ENCODE measurements around the gene TSC1. TPM values are rescaled to one million over a fixed set of nuclear protein-coding genes. Genes with fewer than 3 reads are reported as not detected.

The TSC1 gene
- total and polyA plus RNA-seq, 2 experiments from 2014 or later = 18.8 to 22.4 TPM

DNA sequence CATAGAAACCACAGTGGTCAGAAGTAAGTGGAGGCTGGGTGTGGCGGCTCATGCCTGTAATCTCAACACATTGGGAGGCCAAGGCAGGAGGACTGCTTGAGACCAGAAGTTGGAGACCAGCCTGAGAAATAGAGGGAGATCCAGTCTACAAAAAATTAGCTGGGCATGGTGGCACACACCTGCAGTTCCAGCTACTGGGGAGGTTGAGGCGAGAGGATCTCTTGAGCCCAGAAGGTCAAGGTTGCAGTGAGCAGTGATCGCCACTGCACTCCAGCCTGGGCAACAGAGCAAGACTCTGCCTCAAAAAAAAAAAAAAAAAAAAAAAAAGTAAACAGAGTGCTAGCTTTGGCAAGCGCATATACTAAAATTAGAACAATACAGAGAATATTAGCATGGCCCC, 90.9 kb downstream of the TSC1 start:
- no peak overlapping the region for H3K9ac ChIP-seq
- H3F3A ChIP-seq (ENCODE audit: insufficient read depth) = no peaks in the 10 kb centered on the region
- H3K4me2 ChIP-seq (ENCODE audit: unreplicated experiment) = no peak overlapping the region
- TF ChIP-seq EZH2phosphoT487 (IDR thresholded peaks at IDR 0.05; ENCODE audit: insufficient read depth, low read depth) (no peak), EZH2 (IDR thresholded peaks at IDR 0.05; ENCODE audit: insufficient read depth, poor library complexity, severe bottlenecking) (no peak)
- H3K4me1 ChIP-seq (ENCODE audit: insufficient read depth) = peaks cover 8% of the 10 kb centered on the region; the same call in 1 of the 2 replicates
- no peaks in the 10 kb centered on the region for H4K20me1 ChIP-seq (ENCODE audit: insufficient read depth)
- H3K36me3 ChIP-seq (ENCODE audit: low read depth) = no peaks in the 10 kb centered on the region
- no peak overlapping the region for H3K27ac ChIP-seq
- no peaks in the 10 kb centered on the region for H3K9me3 ChIP-seq (ENCODE audit: low read depth)
- WGBS, 2 experiments (ENCODE audit: low coverage in 1 of 2, low lambda C conversion rate in 2 of 2, missing lambda C conversion rate in 2 of 2) = 80 to 89% methylated on average over 4 of the region's 4 CpGs
- H3K27me3 ChIP-seq (replicated peaks; ENCODE audit: insufficient read depth) = peaks cover 10% of the 10 kb centered on the region; the same call in 1 of the 2 replicates
- no peak for DNase-seq
- no peaks in the 10 kb centered on the region for H3K79me2 ChIP-seq (ENCODE audit: insufficient read depth)
- H3K9me2 ChIP-seq (ENCODE audit: insufficient read depth) = no peaks in the 10 kb centered on the region
- no peak overlapping the region for H2AFZ ChIP-seq
- in situ Hi-C loops (cut with MboI) = no loop called here
- H3K4me3 ChIP-seq = no peak overlapping the region

DNA sequence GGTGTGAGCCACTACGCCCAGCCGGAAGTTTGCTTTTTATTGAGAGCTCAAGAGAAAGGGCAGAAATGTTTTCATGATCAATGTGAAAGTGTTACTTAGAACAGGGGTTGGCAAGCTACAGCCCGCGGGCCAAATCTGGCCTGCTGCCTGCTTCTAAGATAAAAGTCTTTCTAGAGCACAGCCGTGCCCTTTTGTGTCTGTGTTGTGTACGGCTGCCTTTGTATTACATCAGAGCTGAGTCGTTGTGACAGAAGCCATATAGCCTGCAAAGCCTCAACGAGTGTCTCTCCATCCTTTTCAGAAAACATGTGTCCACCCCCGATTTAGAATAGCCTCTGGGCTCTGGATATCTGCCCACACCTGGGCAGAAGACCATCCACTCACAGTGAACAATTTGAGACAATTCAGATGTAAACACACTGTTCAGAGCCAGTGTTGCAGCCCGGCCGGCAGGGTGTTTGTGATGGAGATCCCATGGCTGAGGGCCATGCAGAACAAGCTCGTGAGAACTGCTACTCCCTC, 95.2 kb downstream of the TSC1 start:
- in situ Hi-C loops (cut with MboI) = no loop called here
- Histone ChIP-seq H3K27me3 (replicated peaks; ENCODE audit: insufficient read depth) (peaks cover 5% of the 10 kb centered on the region; the same call in 1 of the 2 replicates), H4K20me1 (ENCODE audit: insufficient read depth) (no peaks in the 10 kb centered on the region), H3K79me2 (ENCODE audit: insufficient read depth) (no peaks in the 10 kb centered on the region), H3K9ac (no peak overlapping the region), H3K9me2 (ENCODE audit: insufficient read depth) (no peaks in the 10 kb centered on the region), H3K9me3 (ENCODE audit: low read depth) (no peaks in the 10 kb centered on the region), H3F3A (ENCODE audit: insufficient read depth) (no peaks in the 10 kb centered on the region), H3K27ac (no peak overlapping the region), H2AFZ (no peak overlapping the region), H3K36me3 (ENCODE audit: low read depth) (no peaks in the 10 kb centered on the region), H3K4me1 (ENCODE audit: insufficient read depth) (no peaks in the 10 kb centered on the region), H3K4me3 (no peak overlapping the region), H3K4me2 (ENCODE audit: unreplicated experiment) (no peak overlapping the region)
- WGBS, 2 experiments (ENCODE audit: low coverage in 1 of 2, low lambda C conversion rate in 2 of 2, missing lambda C conversion rate in 2 of 2) = 43 to 47% methylated on average over 12 of the region's 12 CpGs
- no peak for DNase-seq
- TF ChIP-seq EZH2phosphoT487 (IDR thresholded peaks at IDR 0.05; ENCODE audit: insufficient read depth, low read depth) (no peak), EZH2 (IDR thresholded peaks at IDR 0.05; ENCODE audit: insufficient read depth, poor library complexity, severe bottlenecking) (no peak)

DNA sequence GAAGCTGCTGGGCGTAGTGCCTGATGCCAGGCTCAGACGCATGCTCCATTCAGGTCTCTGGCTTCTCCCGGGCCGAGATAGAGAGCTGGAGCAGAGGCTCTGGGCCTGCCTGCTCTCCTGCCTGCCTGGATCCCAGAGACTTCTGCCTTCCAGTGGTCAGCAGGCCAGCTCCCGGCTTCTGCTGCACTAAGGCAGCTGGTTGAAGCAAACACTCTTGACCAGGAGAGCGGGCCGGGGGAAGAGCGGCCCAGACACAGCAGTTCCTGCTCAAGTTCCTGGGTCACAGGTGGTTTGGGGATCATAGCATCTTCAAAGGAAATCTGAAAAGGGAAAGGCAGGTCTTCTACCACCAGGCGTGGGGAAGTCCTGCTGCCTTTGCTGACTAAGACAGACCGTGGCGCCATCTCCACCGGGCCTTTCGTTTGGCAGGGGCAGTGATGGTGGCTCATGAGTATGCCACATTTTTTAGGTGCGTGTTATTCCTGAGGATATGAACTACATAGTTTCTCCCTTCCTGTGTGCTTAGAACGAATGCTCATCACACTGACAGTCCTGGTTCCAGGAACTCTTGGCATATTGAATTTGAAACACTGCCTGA, 97.4 kb downstream of the TSC1 start:
- Histone ChIP-seq H3K9ac (no peak overlapping the region), H3K9me3 (ENCODE audit: low read depth) (no peaks in the 10 kb centered on the region), H3K4me2 (ENCODE audit: unreplicated experiment) (no peak overlapping the region), H3K4me3 (no peak overlapping the region), H3K36me3 (ENCODE audit: low read depth) (no peaks in the 10 kb centered on the region), H3F3A (ENCODE audit: insufficient read depth) (no peaks in the 10 kb centered on the region), H3K27ac (no peak overlapping the region), H4K20me1 (ENCODE audit: insufficient read depth) (no peaks in the 10 kb centered on the region), H3K9me2 (ENCODE audit: insufficient read depth) (no peaks in the 10 kb centered on the region), H3K79me2 (ENCODE audit: insufficient read depth) (no peaks in the 10 kb centered on the region), H2AFZ (no peak overlapping the region), H3K27me3 (replicated peaks; ENCODE audit: insufficient read depth) (peaks cover 5% of the 10 kb centered on the region; the same call in 1 of the 2 replicates), H3K4me1 (ENCODE audit: insufficient read depth) (no peaks in the 10 kb centered on the region)
- in situ Hi-C loops (cut with MboI) = no loop called here
- DNase-seq = no peak
- TF ChIP-seq EZH2phosphoT487 (IDR thresholded peaks at IDR 0.05; ENCODE audit: insufficient read depth, low read depth) = no peak
- TF ChIP-seq EZH2 (IDR thresholded peaks at IDR 0.05; ENCODE audit: insufficient read depth, poor library complexity, severe bottlenecking) = no peak
- WGBS, 2 experiments (ENCODE audit: low coverage in 1 of 2, low lambda C conversion rate in 2 of 2, missing lambda C conversion rate in 2 of 2) = 74 to 77% methylated on average over 15 of the region's 15 CpGs

DNA sequence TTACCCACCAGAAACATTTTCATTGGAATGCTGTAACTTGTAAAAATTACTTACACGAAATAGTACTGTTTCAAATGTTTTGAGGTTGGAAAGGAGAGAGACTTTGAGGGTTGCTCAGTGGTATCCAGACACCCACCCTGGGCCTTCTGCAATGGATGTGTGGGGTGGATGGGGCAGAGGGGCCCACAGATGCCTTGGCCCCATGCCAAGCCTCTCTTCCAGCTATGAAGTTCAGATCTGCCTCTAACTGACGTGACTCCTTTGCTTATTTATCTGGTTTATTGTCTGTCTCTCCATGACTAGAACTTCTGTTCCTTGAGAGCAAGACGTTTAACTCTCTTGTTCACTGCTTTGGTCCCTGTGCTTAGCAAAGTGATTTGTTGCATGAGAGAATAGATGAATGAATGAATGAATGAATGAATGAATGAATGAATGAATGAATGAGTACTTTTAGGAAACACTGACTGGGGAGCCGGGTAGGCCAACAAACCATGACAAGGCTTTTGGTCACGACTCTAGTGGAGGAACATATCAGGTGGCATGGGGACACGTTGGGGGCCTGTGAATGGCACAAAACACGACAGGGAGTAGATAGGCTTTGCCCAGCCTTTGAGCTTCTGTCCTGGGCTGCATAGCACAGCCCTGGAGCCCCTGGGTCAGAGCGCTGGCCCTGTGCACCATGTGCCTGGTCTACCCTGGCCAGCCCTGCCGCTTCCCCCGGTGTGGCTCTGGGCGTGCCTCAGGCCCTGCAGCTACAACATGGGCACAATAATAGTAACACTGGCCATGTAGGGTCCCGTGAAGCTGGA, 98.1 kb downstream of the TSC1 start:
- H3K9ac ChIP-seq = no peak overlapping the region
- TF ChIP-seq EZH2 (IDR thresholded peaks at IDR 0.05; ENCODE audit: insufficient read depth, poor library complexity, severe bottlenecking) = no peak
- no peak for TF ChIP-seq EZH2phosphoT487 (IDR thresholded peaks at IDR 0.05; ENCODE audit: insufficient read depth, low read depth)
- H3K9me3 ChIP-seq (ENCODE audit: low read depth) = no peaks in the 10 kb centered on the region
- no peak overlapping the region for H3K4me3 ChIP-seq
- DNase-seq = no peak
- H4K20me1 ChIP-seq (ENCODE audit: insufficient read depth) = no peaks in the 10 kb centered on the region
- H3K36me3 ChIP-seq (ENCODE audit: low read depth) = no peaks in the 10 kb centered on the region
- H3K79me2 ChIP-seq (ENCODE audit: insufficient read depth) = no peaks in the 10 kb centered on the region
- H3K4me2 ChIP-seq (ENCODE audit: unreplicated experiment) = no peak overlapping the region
- WGBS, 2 experiments (ENCODE audit: low coverage in 1 of 2, low lambda C conversion rate in 2 of 2, missing lambda C conversion rate in 2 of 2) = 60 to 62% methylated on average over 10 to 12 of the region's 12 CpGs
- H2AFZ ChIP-seq = no peak overlapping the region
- in situ Hi-C loops (cut with MboI) = no loop called here
- H3K9me2 ChIP-seq (ENCODE audit: insufficient read depth) = no peaks in the 10 kb centered on the region
- no peaks in the 10 kb centered on the region for H3K4me1 ChIP-seq (ENCODE audit: insufficient read depth)
- no peak overlapping the region for H3K27ac ChIP-seq
- peaks cover 5% of the 10 kb centered on the region; the same call in 1 of the 2 replicates for H3K27me3 ChIP-seq (replicated peaks; ENCODE audit: insufficient read depth)
- no peaks in the 10 kb centered on the region for H3F3A ChIP-seq (ENCODE audit: insufficient read depth)

All from GM23248 (cell line).